CD4-positive, alpha-beta T cell (primary cell): ENCODE data around the gene LRP4. TPM values are rescaled to one million over a fixed set of nuclear protein-coding genes. Genes with fewer than 3 reads are reported as not detected.

Experiments
- ATAC-seq: fragments of 200-7000 bp; cut with Tn5 transposase; one replicate; pipeline ENCODE4 v1.10.0; 2022; ENCODE audit warnings: mild to moderate bottlenecking; ENCODE audit not compliant: poor library complexity
- CTCF ChIA-PET: fragments of 350-600 bp; sonication (Branson Sonifier 250); formaldehyde crosslinking; loops from one replicate; lab custom pipeline; 2021; ENCODE audit warnings: antibody characterized with exemption, inconsistent platforms; lab: Charles Lee
- POLR2A ChIA-PET: fragments of 350-600 bp; sonication (Branson Sonifier 250); formaldehyde crosslinking; loops from one replicate; lab custom pipeline; 2021; ENCODE audit warnings: antibody characterized with exemption, inconsistent platforms; lab: Charles Lee
- DNase-seq, 14 experiments: peaks; one replicate each; pipeline ENCODE4 v3.0.0-alpha.2; 2013 to 2020; ENCODE audit warnings: mixed read lengths in 2 of 14
- H3K27ac ChIP-seq, 2 donors: one replicate each; pipeline versions ENCODE4 v1.5.1 to v1.7.0; 2013; ENCODE audit warnings: low read length in 2 of 2, low read depth in 1 of 2, mild to moderate bottlenecking in 1 of 2
- H3K27me3 ChIP-seq, 2 experiments: 1 replicate in 1 of 2; 2 replicates in 1 of 2; pipeline versions ENCODE4 v1.6.1 to v1.7.0; 2013; ENCODE audit warnings: low read length in 2 of 2, control low read depth in 1 of 2, mild to moderate bottlenecking in 1 of 2, moderate library complexity in 1 of 2; ENCODE audit not compliant: insufficient read depth in 2 of 2, control insufficient read depth in 1 of 2
- H3K36me3 ChIP-seq: one replicate; pipeline ENCODE4 v1.6.1; 2013; ENCODE audit warnings: low read length, control low read depth; ENCODE audit not compliant: insufficient read depth
- H3K4me1 ChIP-seq: one replicate; pipeline ENCODE4 v1.6.1; 2013; ENCODE audit warnings: low read length, control low read depth; ENCODE audit not compliant: insufficient read depth
- H3K4me3 ChIP-seq: one replicate; pipeline ENCODE4 v1.5.1; 2013; ENCODE audit warnings: mild to moderate bottlenecking, low read length, moderate library complexity
- H3K9me3 ChIP-seq, 2 experiments: 1 replicate in 1 of 2; 2 replicates in 1 of 2; pipeline versions ENCODE4 v1.6.1 to v1.7.0; 2013; ENCODE audit warnings: low read length in 2 of 2, mild to moderate bottlenecking in 2 of 2, control low read depth in 1 of 2, moderate library complexity in 1 of 2; ENCODE audit not compliant: control insufficient read depth in 1 of 2, insufficient read depth in 1 of 2
- H3K27ac Mint-ChIP-seq: one replicate; pipeline ENCODE4 v1.8.0; 2020; ENCODE audit warnings: mixed read lengths
- H3K27me3 Mint-ChIP-seq: one replicate; pipeline ENCODE4 v1.8.0; 2021; ENCODE audit warnings: mixed read lengths
- H3K36me3 Mint-ChIP-seq: one replicate; pipeline ENCODE4 v1.8.0; 2021; ENCODE audit warnings: low read depth, mixed read lengths
- H3K4me1 Mint-ChIP-seq: one replicate; pipeline ENCODE4 v1.8.0; 2021; ENCODE audit warnings: low read depth, mixed read lengths
- H3K4me3 Mint-ChIP-seq: one replicate; pipeline ENCODE4 v1.8.0; 2020; ENCODE audit warnings: mild to moderate bottlenecking, mixed read lengths
- H3K9me3 Mint-ChIP-seq: one replicate; pipeline ENCODE4 v1.8.0; 2020; ENCODE audit warnings: mixed read lengths
- CTCF ChIP-seq: fragments of 200-600 bp; IDR thresholded peaks from one replicate; pipeline ENCODE4 v1.8.0; 2022; ENCODE audit warnings: antibody characterized with exemption, mild to moderate bottlenecking
- intact Hi-C, 2 experiments: fragments of 100-400 bp; cut with DNase I in 1 of 2; cut with micrococcal nuclease in 1 of 2; formaldehyde crosslinking; loops; one replicate each; pipeline versions ENCODE4 v1.15.1 to v1.9.0; 2023 to 2025; cut with DNase I, micrococcal nuclease
- total RNA-seq, 174 experiments: library from RNA in 2 of 174; stranded (reverse) in 2 of 174; gene quantifications; one replicate each; pipeline ENCODE4 v1.2.3 and lab custom pipeline; 2021 to 2026

LRP4 gene
- total RNA-seq, 2 experiments from 2014 or later = not detected

GRCh38 chr11:46906609-46907041 lies 11.7 kb downstream of the LRP4 start:
- Mint-ChIP-seq H3K4me3 (no peak overlapping the region), H3K4me1 (peaks cover 5% of the 10 kb centered on the region), H3K9me3 (no peaks in the 10 kb centered on the region), H3K36me3 (no peaks in the 10 kb centered on the region), H3K27ac (no peak overlapping the region), H3K27me3 (peaks cover 26% of the 10 kb centered on the region)
- Histone ChIP-seq H3K36me3 (no peaks in the 10 kb centered on the region), H3K9me3 (no peaks in the 10 kb centered on the region), H3K4me3 (no peak overlapping the region), H3K27me3 (peaks cover 6% of the 10 kb centered on the region in 2 experiments), H3K27ac (no peak overlapping the region), H3K4me1 (no peaks in the 10 kb centered on the region)
- intact Hi-C loops = no loop called here
- ChIA-PET CTCF (no interaction called here), POLR2A (no interaction called here)
- no peak for DNase-seq
- TF ChIP-seq CTCF = no peak
- no peak for ATAC-seq

GRCh38 chr11:46905806-46906205 lies 12.5 kb downstream of the LRP4 start:
- Mint-ChIP-seq H3K27me3 (peaks cover 26% of the 10 kb centered on the region), H3K9me3 (no peaks in the 10 kb centered on the region), H3K27ac (no peak overlapping the region), H3K4me1 (peaks cover 5% of the 10 kb centered on the region), H3K36me3 (no peaks in the 10 kb centered on the region), H3K4me3 (no peak overlapping the region)
- POLR2A ChIA-PET = no interaction called here
- peaks cover 0 to 2% of the 10 kb centered on the region in 2 experiments for H3K27me3 ChIP-seq
- CTCF ChIA-PET = no interaction called here
- DNase-seq (no peak), ATAC-seq (no peak)
- H3K4me3 ChIP-seq = no peak overlapping the region
- H3K36me3 ChIP-seq = no peaks in the 10 kb centered on the region
- intact Hi-C loops = no loop called here
- no peaks in the 10 kb centered on the region for H3K4me1 ChIP-seq
- no peaks in the 10 kb centered on the region for H3K9me3 ChIP-seq
- no peak for TF ChIP-seq CTCF
- no peak overlapping the region for H3K27ac ChIP-seq

- Mint-ChIP-seq H3K27me3 (peaks cover 13% of the 10 kb centered on the region), H3K4me1 (peaks cover 5% of the 10 kb centered on the region), H3K27ac (no peak overlapping the region), H3K36me3 (no peaks in the 10 kb centered on the region), H3K9me3 (no peaks in the 10 kb centered on the region), H3K4me3 (no peak overlapping the region)
- H3K9me3 ChIP-seq = no peaks in the 10 kb centered on the region
- H3K4me1 ChIP-seq = no peaks in the 10 kb centered on the region
- no peak overlapping the region for H3K4me3 ChIP-seq
- H3K36me3 ChIP-seq = no peaks in the 10 kb centered on the region
- DNase-seq (no peak), ATAC-seq (no peak)
- POLR2A ChIA-PET = no interaction called here
- H3K27ac ChIP-seq = no peak overlapping the region
- no peak for TF ChIP-seq CTCF
- CTCF ChIA-PET = no interaction called here
- intact Hi-C loops = no loop called here
- H3K27me3 ChIP-seq = no peaks in the 10 kb centered on the region
These were observed 14.5 kb downstream of the LRP4 start for GRCh38 chr11:46903846-46904245.
